Testis (tissue), 3 donors: ENCODE results near the gene MINDY4. TPM values are rescaled to one million over a fixed set of nuclear protein-coding genes. Genes with fewer than 3 reads are reported as not detected.

Experiments used
- DNase-seq: peaks from one replicate; pipeline ENCODE4 v3.0.0-alpha.2; 2019
- H3K27ac ChIP-seq, 2 donors: fragments of 200-600 bp; sonication (generic); one replicate each; pipeline ENCODE4 v1.5.1; 2019
- H3K27me3 ChIP-seq: fragments of 200-600 bp; sonication (generic); one replicate; pipeline ENCODE4 v1.5.1; 2019
- H3K36me3 ChIP-seq: fragments of 200-600 bp; sonication (generic); one replicate; pipeline ENCODE4 v1.5.1; 2017; ENCODE audit warnings: low read depth; ENCODE audit errors: missing control alignments
- H3K4me1 ChIP-seq: fragments of 200-600 bp; sonication (generic); one replicate; pipeline ENCODE4 v1.5.1; 2019
- H3K4me3 ChIP-seq, 2 donors: fragments of 200-600 bp; sonication (generic); one replicate each; pipeline ENCODE4 v1.5.1; 2017 to 2019
- H3K9me3 ChIP-seq: fragments of 200-600 bp; sonication (generic); one replicate; pipeline ENCODE4 v1.5.1; 2017
- POLR2A ChIP-seq: fragments of 450-650 bp; IDR thresholded peaks from one replicate; pipeline ENCODE4 v1.6.1; 2017; ENCODE audit warnings: antibody characterized with exemption, mild to moderate bottlenecking, moderate library complexity
- whole genome bisulfite sequencing, 2 donors: methylation state at CpG; one replicate each; pipeline ENCODE4 v1.1.5; 2018; 5-methylcytosine and 5-hydroxymethylcytosine counted together
- intact Hi-C: fragments of 100-400 bp; cut with DNase I; formaldehyde crosslinking; loops from one replicate; pipeline ENCODE4 v1.15.1; 2023; ENCODE audit warnings: low total_unique reads
- polyA plus RNA-seq: library from polyadenylated mRNA; stranded (reverse); fragments of 350-450 nt; fragmentation: Illumina TruSeq; extraction: RNeasy Lipid Tissue Mini Kit (QIAGEN cat#74804); gene quantifications from one replicate; pipeline ENCODE4 v1.2.3, GENCODE V29; 2014; ENCODE audit warnings: low read depth, low replicate concordance; ENCODE audit not compliant: insufficient read depth
- total RNA-seq, 2 donors: library from RNA; depleted of rRNA; stranded (reverse); fragments of >200 nt; gene quantifications; one replicate each; pipeline ENCODE4 v1.2.3, GENCODE V29; 2016
- TF ChIP-seq, protein P1 (sequence below), 3 experiments: fragments of 450-650 bp in 2 of 3; fragments of 200-600 bp in 1 of 3; sonication (generic) in 1 of 3; IDR thresholded peaks; one replicate each; pipeline ENCODE4 v1.5.1; 2016 to 2019; ENCODE audit warnings: antibody characterized with exemption in 3 of 3, mild to moderate bottlenecking in 2 of 3, moderate library complexity in 1 of 3

MINDY4 gene
- total and polyA plus RNA-seq, 3 donors from 2014 or later, result 25.3 to 51.7 (median 47.6) TPM

DNA sequence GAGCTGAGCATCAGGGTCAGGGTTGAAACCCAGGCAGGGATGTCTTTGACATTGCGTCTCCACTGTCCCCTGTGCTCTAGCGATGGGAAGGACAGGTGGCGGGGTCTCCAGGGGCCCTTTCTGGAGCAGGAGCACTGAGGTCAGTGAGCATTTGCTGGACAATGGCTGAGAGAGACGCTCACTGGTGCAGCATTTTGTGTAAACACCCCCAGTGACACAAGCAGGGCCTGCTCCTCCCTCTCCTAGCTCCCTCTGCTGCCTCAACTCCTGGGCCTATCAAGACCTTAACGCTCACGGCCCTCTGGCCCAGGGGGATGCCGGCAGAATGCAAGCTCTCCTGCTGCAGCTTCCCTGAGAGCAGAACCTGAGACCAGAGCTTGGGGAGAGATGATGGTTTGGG lies 36.7 kb upstream of the MINDY4 start:
- intact Hi-C loops, result loop anchor here (10.0 kb wide), 1 partner anchor 240 kb away; no protein-coding TSS in a partner anchor
- no peaks in the 10 kb centered on the region for H3K36me3 ChIP-seq
- no peak overlapping the region for H3K27ac ChIP-seq
- WGBS, 2 donors, result 80 to 87% methylated on average over 3 to 7 of the region's 7 CpGs
- H3K27me3 ChIP-seq, result no peaks in the 10 kb centered on the region
- no peak for TF ChIP-seq POLR2A
- TF ChIP-seq, protein P1, sequence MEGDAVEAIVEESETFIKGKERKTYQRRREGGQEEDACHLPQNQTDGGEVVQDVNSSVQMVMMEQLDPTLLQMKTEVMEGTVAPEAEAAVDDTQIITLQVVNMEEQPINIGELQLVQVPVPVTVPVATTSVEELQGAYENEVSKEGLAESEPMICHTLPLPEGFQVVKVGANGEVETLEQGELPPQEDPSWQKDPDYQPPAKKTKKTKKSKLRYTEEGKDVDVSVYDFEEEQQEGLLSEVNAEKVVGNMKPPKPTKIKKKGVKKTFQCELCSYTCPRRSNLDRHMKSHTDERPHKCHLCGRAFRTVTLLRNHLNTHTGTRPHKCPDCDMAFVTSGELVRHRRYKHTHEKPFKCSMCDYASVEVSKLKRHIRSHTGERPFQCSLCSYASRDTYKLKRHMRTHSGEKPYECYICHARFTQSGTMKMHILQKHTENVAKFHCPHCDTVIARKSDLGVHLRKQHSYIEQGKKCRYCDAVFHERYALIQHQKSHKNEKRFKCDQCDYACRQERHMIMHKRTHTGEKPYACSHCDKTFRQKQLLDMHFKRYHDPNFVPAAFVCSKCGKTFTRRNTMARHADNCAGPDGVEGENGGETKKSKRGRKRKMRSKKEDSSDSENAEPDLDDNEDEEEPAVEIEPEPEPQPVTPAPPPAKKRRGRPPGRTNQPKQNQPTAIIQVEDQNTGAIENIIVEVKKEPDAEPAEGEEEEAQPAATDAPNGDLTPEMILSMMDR (IDR thresholded peaks at IDR 0.05), result no peak
- no peak for DNase-seq
- no peak overlapping the region for H3K4me3 ChIP-seq
- H3K4me1 ChIP-seq, result no peaks in the 10 kb centered on the region
- no peaks in the 10 kb centered on the region for H3K9me3 ChIP-seq

DNA sequence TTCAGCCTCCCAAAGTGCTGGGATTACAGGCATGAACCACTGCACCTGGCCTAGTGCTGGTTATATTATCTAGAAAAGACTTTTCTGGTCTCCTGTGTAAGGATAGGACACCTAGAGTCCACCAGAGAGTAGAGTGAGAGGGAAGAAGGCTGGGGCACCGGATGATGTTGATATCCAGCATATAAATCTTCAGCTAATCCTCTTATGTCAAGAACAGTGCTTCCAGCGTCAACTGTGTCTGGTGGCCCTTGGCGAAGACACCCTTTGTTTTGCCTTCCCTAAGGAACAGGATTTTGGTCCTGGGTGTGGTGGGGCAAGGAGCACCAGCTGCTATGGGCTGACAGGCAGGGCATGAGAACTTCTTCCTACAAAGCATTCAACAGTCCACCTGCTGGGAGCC lies 35.6 kb upstream of the MINDY4 start:
- Histone ChIP-seq H3K36me3 (no peaks in the 10 kb centered on the region), H3K27ac (no peak overlapping the region), H3K27me3 (no peaks in the 10 kb centered on the region), H3K4me3 (no peak overlapping the region), H3K4me1 (no peaks in the 10 kb centered on the region), H3K9me3 (no peaks in the 10 kb centered on the region)
- WGBS, 2 donors, result 89 to 96% methylated on average over 3 of the region's 3 CpGs
- intact Hi-C loops, result loop anchor here (10.0 kb wide), 1 partner anchor 239 kb away; no protein-coding TSS in a partner anchor
- TF ChIP-seq, protein P1 (IDR thresholded peaks at IDR 0.05), result no peak
- no peak for TF ChIP-seq POLR2A
- DNase-seq, result no peak

DNA sequence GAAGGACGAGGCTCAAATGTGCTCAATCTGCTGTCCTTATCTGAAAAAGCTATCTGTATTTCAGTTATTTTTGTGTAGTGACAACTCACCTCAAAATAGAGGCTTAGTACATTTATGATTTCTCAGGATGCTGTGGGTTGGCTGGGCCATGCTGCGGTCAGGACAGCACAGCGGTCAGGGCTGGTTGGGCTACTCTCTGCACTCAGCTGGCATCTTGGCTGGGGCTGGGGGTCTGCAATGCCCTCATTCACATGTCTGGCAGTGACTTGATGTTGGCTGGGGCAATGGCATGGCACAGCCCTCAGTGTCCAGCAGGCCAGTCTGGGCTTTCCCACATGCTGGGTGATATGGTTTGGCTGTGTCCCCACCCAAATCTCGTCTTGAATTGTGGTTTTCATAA lies 34.9 kb upstream of the MINDY4 start:
- no peak for TF ChIP-seq POLR2A
- TF ChIP-seq, protein P1 (IDR thresholded peaks at IDR 0.05), result no peak
- H3K9me3 ChIP-seq, result no peaks in the 10 kb centered on the region
- H3K27me3 ChIP-seq, result no peaks in the 10 kb centered on the region
- no peaks in the 10 kb centered on the region for H3K36me3 ChIP-seq
- H3K4me1 ChIP-seq, result no peaks in the 10 kb centered on the region
- DNase-seq, result no peak
- no peak overlapping the region for H3K4me3 ChIP-seq
- H3K27ac ChIP-seq, result no peak overlapping the region
- WGBS, 2 donors, result 93 to 95% methylated on average over 4 of the region's 4 CpGs
- intact Hi-C loops, result loop anchor here (10.0 kb wide), 1 partner anchor 239 kb away; no protein-coding TSS in a partner anchor

DNA sequence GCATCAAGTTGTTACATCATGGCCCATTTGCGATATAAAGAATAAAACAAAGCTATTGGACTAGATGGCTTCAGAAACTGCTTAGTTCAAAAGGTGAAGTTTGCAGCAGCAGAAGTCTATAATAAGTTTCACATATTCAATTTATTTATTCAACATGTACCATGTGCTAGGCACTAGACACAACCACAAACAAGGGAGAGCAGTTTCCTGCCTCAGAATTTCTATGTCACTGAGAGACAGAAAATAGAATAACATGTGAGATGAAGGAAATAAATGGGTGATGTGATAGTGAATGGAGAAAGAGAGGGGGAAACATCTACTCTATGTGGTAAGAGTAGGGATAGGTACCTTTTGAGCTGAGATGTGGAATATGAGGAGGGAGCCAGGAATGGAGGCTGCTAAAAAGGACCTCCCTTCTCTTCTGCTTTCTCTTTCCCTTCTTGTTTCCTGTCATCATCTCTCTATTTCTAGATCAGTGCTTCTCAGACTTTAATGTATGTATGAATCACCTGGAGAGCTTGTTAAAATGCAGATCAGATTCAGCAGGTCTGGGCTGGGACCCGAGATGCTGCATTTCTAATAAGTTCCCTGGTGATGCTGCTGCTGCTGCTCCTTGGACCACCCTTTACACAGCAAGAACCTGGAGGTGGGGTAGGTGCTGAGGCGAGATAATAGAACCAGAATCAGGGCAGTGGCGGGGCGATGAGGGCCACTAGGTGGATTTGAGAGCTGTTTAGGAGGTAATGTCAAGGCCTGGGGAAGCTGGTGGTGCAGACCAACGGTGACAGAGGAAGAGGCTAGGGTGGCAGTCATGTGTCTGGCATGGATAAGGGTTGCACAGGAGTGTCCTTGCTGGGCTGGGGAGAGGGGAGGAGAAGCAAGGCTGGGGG lies 32.9 kb upstream of the MINDY4 start:
- Histone ChIP-seq H3K4me1 (no peaks in the 10 kb centered on the region), H3K36me3 (no peaks in the 10 kb centered on the region), H3K27me3 (no peaks in the 10 kb centered on the region), H3K27ac (no peak overlapping the region), H3K4me3 (no peak overlapping the region), H3K9me3 (no peaks in the 10 kb centered on the region)
- DNase-seq, result no peak
- intact Hi-C loops, result loop anchor here (10.0 kb wide), 1 partner anchor 237 kb away; no protein-coding TSS in a partner anchor
- WGBS, 2 donors, result 90 to 92% methylated on average over 6 of the region's 6 CpGs
- TF ChIP-seq, protein P1 (IDR thresholded peaks at IDR 0.05), result no peak
- no peak for TF ChIP-seq POLR2A
